22Rv1 (cell line): ENCODE data around the gene KLF6.

ENCODE experiments used
- H3K27ac ChIP-seq: fragments of 450-650 bp; 2 replicates; pipeline ENCODE4 v1.5.1; 2017
- ZFX ChIP-seq: fragments of 450-650 bp; IDR thresholded peaks from 2 replicates; pipeline ENCODE4 v1.6.1; 2017; ENCODE audit warnings: antibody characterized with exemption, borderline replicate concordance
- TF ChIP-seq, protein P1 (sequence below): fragments of 450-650 bp; IDR thresholded peaks from 2 replicates; pipeline ENCODE4 v1.5.1; 2017; ENCODE audit warnings: mild to moderate bottlenecking

KLF6 gene

DNA sequence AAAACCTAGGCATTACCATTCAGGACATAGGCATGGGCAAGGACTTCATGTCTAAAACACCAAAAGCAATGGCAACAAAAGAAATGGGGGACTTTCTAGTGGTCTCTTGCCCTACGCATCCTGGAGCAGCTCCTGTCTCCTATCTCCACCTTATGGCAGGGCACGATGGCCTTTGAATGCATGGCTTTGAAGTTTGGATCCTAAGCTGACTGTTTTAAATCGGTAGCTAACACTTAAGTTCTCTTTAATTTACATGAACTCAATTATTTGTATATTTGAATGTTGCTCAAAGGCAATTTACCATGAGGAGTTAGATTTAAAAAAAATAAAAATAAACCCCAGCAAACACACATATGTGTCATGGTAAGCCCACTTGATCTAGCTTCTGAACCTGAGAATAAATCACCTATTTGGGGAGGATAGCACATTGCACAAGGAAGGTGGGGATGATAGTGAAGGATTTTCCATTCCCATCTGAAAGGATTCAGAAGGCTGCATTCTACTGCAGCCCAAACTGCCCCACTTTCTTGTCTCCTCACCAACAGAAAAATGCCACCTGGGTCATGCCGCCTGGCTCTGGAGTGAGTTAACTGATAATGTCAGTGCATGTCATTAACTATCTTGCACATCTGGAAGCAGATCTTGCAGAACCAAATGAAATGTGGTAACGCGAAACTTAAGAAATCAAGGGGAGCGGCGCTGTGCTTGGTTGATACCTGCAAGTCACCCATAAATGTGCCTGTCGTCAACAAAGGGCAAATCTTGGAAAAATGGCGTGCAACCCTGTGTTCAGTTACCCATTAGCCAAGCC, 12.4 kb downstream of the KLF6 start:
- no peak for TF ChIP-seq ZFX
- TF ChIP-seq, protein P1, sequence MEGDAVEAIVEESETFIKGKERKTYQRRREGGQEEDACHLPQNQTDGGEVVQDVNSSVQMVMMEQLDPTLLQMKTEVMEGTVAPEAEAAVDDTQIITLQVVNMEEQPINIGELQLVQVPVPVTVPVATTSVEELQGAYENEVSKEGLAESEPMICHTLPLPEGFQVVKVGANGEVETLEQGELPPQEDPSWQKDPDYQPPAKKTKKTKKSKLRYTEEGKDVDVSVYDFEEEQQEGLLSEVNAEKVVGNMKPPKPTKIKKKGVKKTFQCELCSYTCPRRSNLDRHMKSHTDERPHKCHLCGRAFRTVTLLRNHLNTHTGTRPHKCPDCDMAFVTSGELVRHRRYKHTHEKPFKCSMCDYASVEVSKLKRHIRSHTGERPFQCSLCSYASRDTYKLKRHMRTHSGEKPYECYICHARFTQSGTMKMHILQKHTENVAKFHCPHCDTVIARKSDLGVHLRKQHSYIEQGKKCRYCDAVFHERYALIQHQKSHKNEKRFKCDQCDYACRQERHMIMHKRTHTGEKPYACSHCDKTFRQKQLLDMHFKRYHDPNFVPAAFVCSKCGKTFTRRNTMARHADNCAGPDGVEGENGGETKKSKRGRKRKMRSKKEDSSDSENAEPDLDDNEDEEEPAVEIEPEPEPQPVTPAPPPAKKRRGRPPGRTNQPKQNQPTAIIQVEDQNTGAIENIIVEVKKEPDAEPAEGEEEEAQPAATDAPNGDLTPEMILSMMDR = no peak
- H3K27ac ChIP-seq = no peak overlapping the region

DNA sequence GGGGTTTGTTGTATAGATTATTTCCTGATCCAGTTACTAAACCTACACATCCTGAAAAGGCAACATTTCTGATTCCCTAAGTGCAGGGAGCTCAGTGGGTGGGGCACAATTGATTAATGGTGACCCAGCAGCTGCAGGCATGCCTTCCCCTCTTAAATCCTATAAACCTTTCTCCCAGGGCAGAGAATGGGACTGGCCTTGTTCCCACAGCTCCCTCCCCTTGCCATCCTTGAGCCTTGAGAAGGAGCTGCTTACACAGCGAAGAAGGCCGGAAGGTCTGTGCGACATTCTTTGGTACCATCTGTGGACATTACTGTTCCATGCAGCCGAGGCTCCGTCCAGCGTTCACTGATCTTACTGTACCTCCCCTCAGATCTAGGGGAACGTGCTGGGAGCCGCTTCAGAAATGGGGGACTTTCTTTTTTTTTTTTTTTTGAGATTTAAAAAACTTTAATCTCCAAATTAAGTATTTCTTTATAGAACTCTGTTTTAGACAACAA, 14.3 kb downstream of the KLF6 start:
- H3K27ac ChIP-seq = no peak overlapping the region
- TF ChIP-seq ZFX = no peak
- TF ChIP-seq, protein P1 = no peak

DNA sequence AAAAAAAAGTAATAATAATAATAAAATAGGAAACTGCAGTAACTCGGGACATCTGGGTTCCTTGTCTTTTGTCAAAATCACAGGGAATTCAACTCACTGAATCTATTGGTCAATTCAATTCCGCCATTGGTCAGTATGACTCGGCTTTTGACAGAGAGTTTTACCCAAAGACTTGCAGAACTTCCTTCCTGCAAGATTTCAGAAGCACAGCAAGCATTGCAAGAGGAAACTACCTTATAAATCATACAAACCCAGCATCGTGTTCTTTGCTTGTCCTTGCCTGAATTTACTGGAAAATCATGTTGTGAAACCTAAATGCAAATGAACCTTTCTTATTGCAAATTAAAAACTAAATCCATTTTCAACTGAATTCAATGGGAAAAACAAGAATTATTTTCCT, 15.5 kb downstream of the KLF6 start:
- H3K27ac ChIP-seq = no peak overlapping the region
- TF ChIP-seq, protein P1 = no peak
- no peak for TF ChIP-seq ZFX

DNA sequence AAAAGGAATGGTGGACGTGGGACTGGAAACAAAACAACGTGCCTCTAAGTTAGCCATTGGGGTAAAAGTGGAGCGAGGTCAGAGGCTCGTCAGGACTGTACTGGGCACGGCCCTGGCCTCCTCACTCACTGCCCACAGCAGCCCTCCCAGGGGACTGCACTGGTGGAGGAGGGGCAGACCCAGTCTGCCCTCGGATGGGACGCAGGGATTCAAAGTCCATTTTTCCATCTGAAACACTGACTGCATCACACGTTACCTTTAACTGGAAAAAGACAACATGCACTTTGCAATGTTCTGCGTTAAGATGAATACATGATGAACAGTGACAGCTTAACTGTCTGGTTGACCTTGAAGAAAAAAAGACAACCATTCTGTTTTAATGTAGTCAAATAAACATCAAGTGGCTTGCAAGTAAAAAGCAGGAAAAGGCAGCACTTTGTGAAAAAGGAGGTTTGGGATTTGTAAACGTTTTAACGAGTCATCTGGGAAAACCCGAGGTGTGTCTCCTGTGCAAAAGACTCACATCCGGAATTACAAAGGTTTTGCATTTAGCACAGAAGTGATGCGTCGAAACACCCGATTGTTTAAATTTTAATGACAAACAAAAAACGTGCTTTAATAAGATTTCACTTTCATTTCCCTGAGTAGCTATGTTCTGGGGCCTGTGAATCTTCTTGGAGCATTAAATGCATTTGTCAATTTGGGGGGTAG, 18.8 kb downstream of the KLF6 start:
- TF ChIP-seq ZFX = no peak
- TF ChIP-seq, protein P1 = no peak
- H3K27ac ChIP-seq = no peak overlapping the region

DNA sequence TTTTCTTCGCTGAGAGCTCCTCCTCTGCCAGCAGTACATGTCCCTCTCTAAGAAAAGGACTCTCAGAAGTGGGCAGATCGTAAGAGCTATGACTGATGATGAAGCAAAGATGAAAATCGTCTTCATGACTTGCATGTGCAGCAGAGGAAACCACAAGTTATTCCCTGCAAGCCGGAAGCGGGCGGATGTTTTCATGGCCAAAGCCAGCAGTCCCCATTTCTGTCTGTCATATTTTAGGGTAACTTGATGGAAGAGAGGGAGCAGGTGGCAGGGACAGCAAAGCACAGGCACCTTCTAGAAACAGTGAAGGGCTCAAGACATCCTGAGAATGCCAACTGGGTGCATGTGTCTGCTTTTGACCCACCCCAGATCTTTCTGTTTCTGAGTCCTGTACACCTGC, 19.9 kb downstream of the KLF6 start:
- no peak overlapping the region for H3K27ac ChIP-seq
- TF ChIP-seq ZFX = no peak
- TF ChIP-seq, protein P1 = no peak

DNA sequence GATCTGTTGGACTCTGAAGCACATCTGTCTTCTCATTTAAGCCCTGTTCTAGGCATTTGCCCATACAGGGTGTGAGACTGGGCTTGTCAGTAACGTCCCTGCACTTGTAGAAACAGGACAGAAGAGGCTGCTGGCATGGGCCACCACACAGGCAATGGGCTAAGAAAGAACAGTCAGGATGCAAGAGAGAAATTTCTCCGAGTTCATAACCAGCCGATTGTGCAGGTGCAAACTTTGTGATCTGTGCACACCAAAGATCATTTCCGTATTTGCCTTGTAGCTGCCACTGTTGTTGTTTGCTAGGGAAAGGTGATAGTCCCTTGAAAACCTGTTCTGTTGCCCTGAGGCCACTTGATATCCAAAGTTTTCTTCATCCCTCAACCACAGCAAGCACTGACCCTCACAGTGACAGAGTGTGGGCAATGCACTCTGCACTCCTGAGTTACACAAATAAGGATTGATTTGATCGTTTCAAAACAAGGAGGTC, 20.3 kb downstream of the KLF6 start:
- TF ChIP-seq ZFX = no peak
- TF ChIP-seq, protein P1 = no peak
- no peak overlapping the region for H3K27ac ChIP-seq
